ENCODE data around the gene MEIOC. TPM values are rescaled to one million over a fixed set of nuclear protein-coding genes. Genes with fewer than 3 reads are reported as not detected.

The MEIOC gene
- total and polyA plus RNA-seq, 2 of the 4 experiments (the other 2 are of a cell fraction), result 0.27 to 0.36 TPM

DNA sequence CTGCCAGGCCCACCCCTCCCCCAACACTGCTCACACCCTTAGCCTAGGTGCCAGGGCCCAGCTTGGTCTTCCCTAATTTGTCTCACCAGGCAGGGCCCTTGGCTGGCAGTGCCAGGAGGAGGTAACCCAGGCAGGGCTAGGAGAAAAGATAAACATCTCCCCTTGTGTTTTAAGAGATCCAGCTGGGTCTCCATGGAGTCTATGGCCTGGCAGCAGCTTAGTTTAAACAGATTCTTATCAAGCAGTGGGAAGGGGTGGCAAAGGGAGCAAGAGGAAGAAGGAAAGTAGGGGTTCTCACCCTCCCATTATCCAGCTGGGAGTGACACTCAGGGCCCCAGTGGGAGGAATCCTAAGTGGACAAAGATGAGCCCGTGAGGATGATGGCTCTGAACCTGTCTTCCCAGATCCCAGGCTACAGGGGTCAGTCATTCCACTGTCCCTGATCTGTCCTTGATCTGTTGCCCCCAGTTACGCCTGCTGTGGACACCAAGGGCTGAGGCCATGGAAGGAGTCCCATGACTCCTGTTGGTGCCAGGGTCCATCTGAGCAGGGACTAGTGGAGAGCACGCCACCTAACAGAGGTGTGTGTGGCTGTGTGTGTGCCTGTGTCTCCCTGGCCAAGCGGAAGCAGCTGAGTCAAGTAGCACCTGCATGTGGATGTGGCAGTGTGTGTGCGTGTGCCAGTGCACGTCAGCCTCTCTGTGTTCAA is 47.4 kb upstream of the MEIOC start (continued):
- no peak for TF ChIP-seq SMC3 (IDR thresholded peaks at IDR 0.05; ENCODE audit: low read depth, low read length)

DNA sequence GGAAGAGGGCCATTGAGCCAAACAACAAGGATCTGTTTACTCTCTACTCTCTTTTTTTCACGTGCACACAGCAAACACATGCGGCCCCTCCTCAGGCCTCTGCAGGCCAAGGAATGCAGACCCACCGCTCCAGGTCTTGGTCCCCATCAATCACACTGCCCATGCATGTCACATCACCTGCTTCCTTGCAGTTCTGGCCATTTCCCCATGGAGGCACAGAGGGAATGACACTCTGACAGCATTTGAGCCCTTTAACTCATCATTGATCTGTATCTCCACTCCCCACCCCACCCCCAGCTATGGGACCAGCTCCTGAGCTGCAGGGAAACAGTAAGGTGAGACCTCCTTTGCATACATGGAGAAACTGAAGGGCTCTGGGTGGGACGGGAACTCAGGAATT is 45.9 kb upstream of the MEIOC start:
- Histone ChIP-seq H3K14ac (replicated peaks; ENCODE audit: low read depth, low read length) (no peak overlapping the region), H2AK5ac (ENCODE audit: low read depth, low read length) (peak overlapping the region; percentile 63), H2AFZ (replicated peaks; ENCODE audit: low read length, poor library complexity) (peak overlapping the region; percentile 12), H3K4ac (ENCODE audit: low read depth, low read length) (no peak overlapping the region), H3K23ac (ENCODE audit: low read depth, low read length) (no peak overlapping the region), H3K79me1 (ENCODE audit: low read depth in 1 of 2, low read length in 2 of 2) (0 out of 4 replicates have a peak, but pooled peaks cover 0 to 6% of the 10 kb centered on the region in 2 experiments), H3K56ac (ENCODE audit: extremely low read depth, insufficient read depth, low read length) (no peak overlapping the region), H2BK5ac (ENCODE audit: low read depth, low read length, poor library complexity, severe bottlenecking) (no peak overlapping the region), H4K20me1 (ENCODE audit: insufficient read depth, low read length) (no peaks in the 10 kb centered on the region), H3K9me1 (ENCODE audit: insufficient read depth, low read length) (peaks cover 14% of the 10 kb centered on the region), H3K18ac (ENCODE audit: low read depth, low read length) (0 out of 2 replicates have a peak overlapping the region, but pooled peaks have one; percentile 6), H2BK20ac (ENCODE audit: low read depth, low read length) (no peak overlapping the region), H2AK9ac (replicated peaks; ENCODE audit: low read depth, low read length, poor library complexity) (no peak overlapping the region), H4K91ac (ENCODE audit: insufficient read depth, low read depth, low read length) (no peak overlapping the region), H3K4me2 (ENCODE audit: low read depth, low read length) (no peak overlapping the region), H2BK120ac (ENCODE audit: low read depth, low read length) (no peak overlapping the region), H3K27ac (ENCODE audit: insufficient read depth, low read length) (no peak overlapping the region), H3K27me3 (ENCODE audit: control insufficient read depth, insufficient read depth, low read length) (peaks cover 4% of the 10 kb centered on the region; the same call in 1 of the 2 replicates), H3K4me1 (ENCODE audit: control insufficient read depth, insufficient read depth, low read length) (peaks cover 17% of the 10 kb centered on the region), H3K9me3 (ENCODE audit: control insufficient read depth, insufficient read depth, low read length) (no peaks in the 10 kb centered on the region), H3K9ac (ENCODE audit: low read depth, low read length) (no peak overlapping the region), H3K4me3 (ENCODE audit: insufficient read depth, low read depth, low read length) (no peak overlapping the region), H4K5ac (ENCODE audit: low read depth, low read length) (no peak overlapping the region), H4K8ac (ENCODE audit: low read depth in 2 of 2, low read length in 2 of 2) (no peak overlapping the region), H2BK15ac (ENCODE audit: low read depth, low read length) (no peak overlapping the region; the same call in 2 of the 3 replicates), H3K36me3 (ENCODE audit: control insufficient read depth, insufficient read depth, low read length) (no peaks in the 10 kb centered on the region)
- WGBS, 2 experiments (ENCODE audit: extremely low coverage in 2 of 2, insufficient read length in 1 of 2), result 50% methylated on average over 2 of the region's 4 CpGs; no CpG with 5 or more reads in 1 of the 2 experiments
- TF ChIP-seq, protein P1, sequence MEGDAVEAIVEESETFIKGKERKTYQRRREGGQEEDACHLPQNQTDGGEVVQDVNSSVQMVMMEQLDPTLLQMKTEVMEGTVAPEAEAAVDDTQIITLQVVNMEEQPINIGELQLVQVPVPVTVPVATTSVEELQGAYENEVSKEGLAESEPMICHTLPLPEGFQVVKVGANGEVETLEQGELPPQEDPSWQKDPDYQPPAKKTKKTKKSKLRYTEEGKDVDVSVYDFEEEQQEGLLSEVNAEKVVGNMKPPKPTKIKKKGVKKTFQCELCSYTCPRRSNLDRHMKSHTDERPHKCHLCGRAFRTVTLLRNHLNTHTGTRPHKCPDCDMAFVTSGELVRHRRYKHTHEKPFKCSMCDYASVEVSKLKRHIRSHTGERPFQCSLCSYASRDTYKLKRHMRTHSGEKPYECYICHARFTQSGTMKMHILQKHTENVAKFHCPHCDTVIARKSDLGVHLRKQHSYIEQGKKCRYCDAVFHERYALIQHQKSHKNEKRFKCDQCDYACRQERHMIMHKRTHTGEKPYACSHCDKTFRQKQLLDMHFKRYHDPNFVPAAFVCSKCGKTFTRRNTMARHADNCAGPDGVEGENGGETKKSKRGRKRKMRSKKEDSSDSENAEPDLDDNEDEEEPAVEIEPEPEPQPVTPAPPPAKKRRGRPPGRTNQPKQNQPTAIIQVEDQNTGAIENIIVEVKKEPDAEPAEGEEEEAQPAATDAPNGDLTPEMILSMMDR (conservative IDR thresholded peaks at IDR 0.05; ENCODE audit: low read depth, low read length), result no peak
- TF ChIP-seq RFX5 (IDR thresholded peaks at IDR 0.05; ENCODE audit: low read depth, low read length), result no peak
- DNase-seq, result no peak
- ChIA-PET CTCF (interaction anchor here (0.6 kb wide), 1 partner anchor 400 kb away, joined by 3 read pairs; no protein-coding TSS in a partner anchor), POLR2A (ENCODE audit: unreplicated experiment) (no interaction called here)
- no peak for ATAC-seq (ENCODE audit: low read depth)
- dilution Hi-C loops (cut with HindIII; ENCODE audit: low sequenced_read_pairs, unreplicated experiment), result no loop called here
- intact Hi-C loops (cut with micrococcal nuclease), result no loop called here
- in situ Hi-C loops (cut with MboI; ENCODE audit: low sequenced_read_pairs), result no loop called here
- no TSS peak for BruUV-seq (replicated peaks)

Measured in IMR-90 (cell line).